SK-N-SH (cell line): ENCODE data around the gene MAST1.

ENCODE experiments used
- ELF1 ChIP-seq: IDR thresholded peaks from 2 replicates; pipeline ENCODE4 v1.4.0; 2012
- EP300 ChIP-seq, 2 experiments: IDR thresholded peaks; 2 replicates each; pipeline versions ENCODE4 v1.4.0 to v1.6.1; 2012; ENCODE audit warnings: borderline replicate concordance in 1 of 2, low read depth in 1 of 2, low read length in 1 of 2
- FOXJ3 ChIP-seq: sonication (generic); formaldehyde crosslinking; IDR thresholded peaks from 2 replicates; pipeline ENCODE4 v1.5.1; 2020; ENCODE audit warnings: mild to moderate bottlenecking, missing genetic modification reagents
- JUND ChIP-seq: IDR thresholded peaks from 2 replicates; pipeline ENCODE4 v1.4.0; 2012
- MXI1 ChIP-seq: IDR thresholded peaks from 2 replicates; pipeline ENCODE4 v1.6.1; 2012; ENCODE audit warnings: mild to moderate bottlenecking, low read depth, low read length, improper control_type of control experiment
- RAD21 ChIP-seq: IDR thresholded peaks from 2 replicates; pipeline ENCODE4 v1.6.1; 2012; ENCODE audit warnings: mild to moderate bottlenecking, low read length
- RXRA ChIP-seq: IDR thresholded peaks from 2 replicates; pipeline ENCODE4 v1.4.0; 2012; ENCODE audit warnings: low read depth, mild to moderate bottlenecking, borderline replicate concordance
- TAF1 ChIP-seq: IDR thresholded peaks from 2 replicates; pipeline ENCODE4 v1.6.1; 2012; ENCODE audit warnings: low read depth, mild to moderate bottlenecking, low read length, moderate library complexity, borderline replicate concordance
- TEAD4 ChIP-seq: IDR thresholded peaks from 2 replicates; pipeline ENCODE4 v1.4.0; 2012; ENCODE audit warnings: mild to moderate bottlenecking, borderline replicate concordance; ENCODE audit not compliant: insufficient read depth
- TF ChIP-seq, protein P1 (sequence below): fragments of 200-600 bp; sonication (generic); IDR thresholded peaks from 2 replicates; pipeline ENCODE4 v1.6.1; 2017; ENCODE audit warnings: antibody characterized with exemption, mild to moderate bottlenecking, moderate library complexity
- TF ChIP-seq, protein P2 (sequence below): IDR thresholded peaks from 2 replicates; pipeline ENCODE4 v1.4.0; 2012; ENCODE audit warnings: low read depth
- TF ChIP-seq, protein P3 (sequence below): fragments of 150-350 bp; IDR thresholded peaks from 2 replicates; pipeline ENCODE4 v1.6.1; 2016; ENCODE audit warnings: mild to moderate bottlenecking, low read depth, low read length
- TF ChIP-seq, protein P4 (sequence below): IDR thresholded peaks from 2 replicates; pipeline ENCODE4 v1.6.1; 2012; ENCODE audit warnings: mild to moderate bottlenecking, low read depth, low read length, moderate library complexity

DNA sequence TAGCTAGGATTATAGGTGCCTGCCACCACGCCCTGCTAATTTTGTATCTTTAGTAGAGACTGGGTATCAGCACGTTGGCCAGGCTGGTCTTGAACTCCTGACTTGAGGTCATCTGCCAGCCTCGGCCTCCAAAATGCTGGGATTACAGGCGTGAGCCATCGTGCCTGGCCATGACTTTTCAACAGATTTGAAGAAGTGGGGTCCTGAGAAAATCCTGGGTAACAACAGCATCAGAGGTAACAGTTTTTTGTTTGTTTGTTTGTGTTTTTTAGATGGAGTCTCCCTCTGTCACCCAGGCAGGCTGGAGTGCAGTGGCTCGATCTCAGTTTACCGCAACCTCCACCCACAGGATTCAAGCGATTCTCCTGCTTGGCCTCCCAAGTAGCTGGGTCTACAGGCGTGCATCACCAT is 43.3 kb upstream of the MAST1 start:
- TF ChIP-seq, protein P1, sequence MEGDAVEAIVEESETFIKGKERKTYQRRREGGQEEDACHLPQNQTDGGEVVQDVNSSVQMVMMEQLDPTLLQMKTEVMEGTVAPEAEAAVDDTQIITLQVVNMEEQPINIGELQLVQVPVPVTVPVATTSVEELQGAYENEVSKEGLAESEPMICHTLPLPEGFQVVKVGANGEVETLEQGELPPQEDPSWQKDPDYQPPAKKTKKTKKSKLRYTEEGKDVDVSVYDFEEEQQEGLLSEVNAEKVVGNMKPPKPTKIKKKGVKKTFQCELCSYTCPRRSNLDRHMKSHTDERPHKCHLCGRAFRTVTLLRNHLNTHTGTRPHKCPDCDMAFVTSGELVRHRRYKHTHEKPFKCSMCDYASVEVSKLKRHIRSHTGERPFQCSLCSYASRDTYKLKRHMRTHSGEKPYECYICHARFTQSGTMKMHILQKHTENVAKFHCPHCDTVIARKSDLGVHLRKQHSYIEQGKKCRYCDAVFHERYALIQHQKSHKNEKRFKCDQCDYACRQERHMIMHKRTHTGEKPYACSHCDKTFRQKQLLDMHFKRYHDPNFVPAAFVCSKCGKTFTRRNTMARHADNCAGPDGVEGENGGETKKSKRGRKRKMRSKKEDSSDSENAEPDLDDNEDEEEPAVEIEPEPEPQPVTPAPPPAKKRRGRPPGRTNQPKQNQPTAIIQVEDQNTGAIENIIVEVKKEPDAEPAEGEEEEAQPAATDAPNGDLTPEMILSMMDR = no peak
- no peak for TF ChIP-seq FOXJ3
- TF ChIP-seq, protein P2, sequence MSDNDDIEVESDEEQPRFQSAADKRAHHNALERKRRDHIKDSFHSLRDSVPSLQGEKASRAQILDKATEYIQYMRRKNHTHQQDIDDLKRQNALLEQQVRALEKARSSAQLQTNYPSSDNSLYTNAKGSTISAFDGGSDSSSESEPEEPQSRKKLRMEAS = no peak
- no peak for TF ChIP-seq ELF1
- TF ChIP-seq, protein P3, sequence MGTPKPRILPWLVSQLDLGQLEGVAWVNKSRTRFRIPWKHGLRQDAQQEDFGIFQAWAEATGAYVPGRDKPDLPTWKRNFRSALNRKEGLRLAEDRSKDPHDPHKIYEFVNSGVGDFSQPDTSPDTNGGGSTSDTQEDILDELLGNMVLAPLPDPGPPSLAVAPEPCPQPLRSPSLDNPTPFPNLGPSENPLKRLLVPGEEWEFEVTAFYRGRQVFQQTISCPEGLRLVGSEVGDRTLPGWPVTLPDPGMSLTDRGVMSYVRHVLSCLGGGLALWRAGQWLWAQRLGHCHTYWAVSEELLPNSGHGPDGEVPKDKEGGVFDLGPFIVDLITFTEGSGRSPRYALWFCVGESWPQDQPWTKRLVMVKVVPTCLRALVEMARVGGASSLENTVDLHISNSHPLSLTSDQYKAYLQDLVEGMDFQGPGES = no peak
- TF ChIP-seq EP300 (IDR thresholded peaks at IDR 0.05; ENCODE audit: borderline replicate concordance in 1 of 2, low read depth in 1 of 2, low read length in 1 of 2) = no peak
- TF ChIP-seq TEAD4 = no peak
- no peak for TF ChIP-seq MXI1
- no peak for TF ChIP-seq TAF1
- TF ChIP-seq, protein P4, sequence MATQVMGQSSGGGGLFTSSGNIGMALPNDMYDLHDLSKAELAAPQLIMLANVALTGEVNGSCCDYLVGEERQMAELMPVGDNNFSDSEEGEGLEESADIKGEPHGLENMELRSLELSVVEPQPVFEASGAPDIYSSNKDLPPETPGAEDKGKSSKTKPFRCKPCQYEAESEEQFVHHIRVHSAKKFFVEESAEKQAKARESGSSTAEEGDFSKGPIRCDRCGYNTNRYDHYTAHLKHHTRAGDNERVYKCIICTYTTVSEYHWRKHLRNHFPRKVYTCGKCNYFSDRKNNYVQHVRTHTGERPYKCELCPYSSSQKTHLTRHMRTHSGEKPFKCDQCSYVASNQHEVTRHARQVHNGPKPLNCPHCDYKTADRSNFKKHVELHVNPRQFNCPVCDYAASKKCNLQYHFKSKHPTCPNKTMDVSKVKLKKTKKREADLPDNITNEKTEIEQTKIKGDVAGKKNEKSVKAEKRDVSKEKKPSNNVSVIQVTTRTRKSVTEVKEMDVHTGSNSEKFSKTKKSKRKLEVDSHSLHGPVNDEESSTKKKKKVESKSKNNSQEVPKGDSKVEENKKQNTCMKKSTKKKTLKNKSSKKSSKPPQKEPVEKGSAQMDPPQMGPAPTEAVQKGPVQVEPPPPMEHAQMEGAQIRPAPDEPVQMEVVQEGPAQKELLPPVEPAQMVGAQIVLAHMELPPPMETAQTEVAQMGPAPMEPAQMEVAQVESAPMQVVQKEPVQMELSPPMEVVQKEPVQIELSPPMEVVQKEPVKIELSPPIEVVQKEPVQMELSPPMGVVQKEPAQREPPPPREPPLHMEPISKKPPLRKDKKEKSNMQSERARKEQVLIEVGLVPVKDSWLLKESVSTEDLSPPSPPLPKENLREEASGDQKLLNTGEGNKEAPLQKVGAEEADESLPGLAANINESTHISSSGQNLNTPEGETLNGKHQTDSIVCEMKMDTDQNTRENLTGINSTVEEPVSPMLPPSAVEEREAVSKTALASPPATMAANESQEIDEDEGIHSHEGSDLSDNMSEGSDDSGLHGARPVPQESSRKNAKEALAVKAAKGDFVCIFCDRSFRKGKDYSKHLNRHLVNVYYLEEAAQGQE = no peak
- TF ChIP-seq RXRA = no peak
- TF ChIP-seq RAD21 = no peak
- no peak for TF ChIP-seq JUND
